Glomerular endothelial cell (primary cell): ENCODE measurements around the gene DMAP1. TPM values are rescaled to one million over a fixed set of nuclear protein-coding genes. Genes with fewer than 3 reads are reported as not detected.
A peak's percentile ranks its signal among the peaks of the same experiment; 100 is the strongest.
"Not testable (repeated sequence)": the region's sequence is repeated elsewhere in the genome, so short reads cannot be mapped to it uniquely, and the experiment has no call there.

ENCODE experiments used
- DNase-seq: peaks from one replicate; pipeline ENCODE4 v3.0.0-alpha.2; 2011; ENCODE audit warnings: low read depth, low spot score; ENCODE audit errors: extremely low read depth
- total RNA-seq: library from RNA; depleted of rRNA; stranded (reverse); fragments of >200 nt; gene quantifications from 2 replicates; pipeline ENCODE4 v1.2.3, GENCODE V29; 2015

Gene DMAP1
- 48.3 and 48.4 TPM in 2 replicates for total RNA-seq

DNA sequence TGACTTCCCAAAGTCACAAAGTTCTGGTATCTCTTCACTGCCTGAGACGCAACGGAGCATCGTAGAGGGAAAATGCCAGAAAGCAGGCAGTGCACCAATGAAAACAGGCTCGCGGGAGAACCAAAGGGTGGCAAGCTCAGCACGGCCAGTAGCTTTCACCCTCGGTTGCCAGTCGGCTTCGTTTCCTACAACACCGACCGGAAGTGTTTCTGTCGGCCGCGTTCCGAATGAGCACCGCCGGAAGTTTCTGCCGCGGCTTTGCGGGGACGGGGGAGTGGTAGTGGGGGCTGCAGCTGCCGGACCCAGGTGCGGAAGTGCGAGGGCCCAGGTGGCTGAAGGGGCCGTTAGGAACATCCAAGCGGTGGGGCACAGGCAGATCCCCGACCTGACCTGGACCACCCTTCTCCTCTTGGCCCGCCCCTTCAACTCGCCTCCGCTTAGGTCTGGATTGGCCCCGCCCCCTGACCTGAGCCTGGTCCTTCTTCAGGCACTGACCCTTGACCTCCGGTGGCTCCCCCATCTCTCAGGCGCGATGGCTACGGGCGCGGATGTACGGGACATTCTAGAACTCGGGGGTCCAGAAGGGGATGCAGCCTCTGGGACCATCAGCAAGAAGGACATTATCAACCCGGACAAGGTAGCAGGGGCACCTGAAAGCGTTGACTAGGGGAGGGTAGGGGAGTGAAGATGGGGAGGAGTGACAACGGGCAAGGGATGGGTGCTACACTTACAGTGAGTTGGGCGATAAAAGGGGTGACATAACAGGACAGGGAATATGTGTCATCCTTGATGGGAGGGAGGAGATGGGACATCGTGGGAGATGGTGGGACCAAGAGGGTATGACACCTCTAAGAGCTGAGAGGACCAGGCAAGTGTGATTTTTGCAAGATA lies at the start of gene DMAP1:
Gene DMAP1 (plus strand): TSS at position 250 of the 891 bp plus-strand sequence. CDS start 283 bp downstream, at position 533.
- DNase-seq, result peak; percentile 50

DNA sequence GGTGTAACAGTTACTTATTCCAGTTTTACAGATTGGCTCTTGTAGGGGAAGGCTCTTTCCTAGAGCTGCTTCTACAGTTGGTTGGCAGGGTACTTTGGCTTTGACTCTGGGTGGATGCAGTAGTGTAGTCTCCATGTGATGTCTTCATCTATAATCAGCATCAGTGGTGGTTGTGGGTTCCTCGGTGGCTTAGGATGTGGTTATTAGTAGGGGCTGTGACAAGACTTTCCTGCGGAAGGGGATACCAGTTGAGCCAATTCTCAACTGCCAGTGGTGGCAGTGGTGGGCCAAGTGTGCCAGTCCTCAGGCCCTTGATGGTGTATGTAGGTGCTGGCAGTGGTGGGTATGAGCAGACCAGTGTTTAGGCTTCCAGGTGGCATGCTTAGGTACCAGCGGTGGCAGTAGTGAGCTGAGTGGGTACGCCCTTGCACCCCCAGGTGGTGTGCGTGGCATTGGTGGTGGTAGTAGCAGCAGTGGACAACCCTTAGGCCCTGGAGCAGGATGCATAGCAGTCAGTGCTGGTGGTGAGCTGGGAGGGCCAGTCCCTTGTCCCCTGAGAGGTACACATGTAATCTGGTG lies 44.7 kb upstream of the DMAP1 start:
- DNase-seq, result no peak

- DNase-seq, result no peak
Measured at GRCh38 chr1:44170281-44170823, 42.9 kb upstream of the DMAP1 start.

DNA sequence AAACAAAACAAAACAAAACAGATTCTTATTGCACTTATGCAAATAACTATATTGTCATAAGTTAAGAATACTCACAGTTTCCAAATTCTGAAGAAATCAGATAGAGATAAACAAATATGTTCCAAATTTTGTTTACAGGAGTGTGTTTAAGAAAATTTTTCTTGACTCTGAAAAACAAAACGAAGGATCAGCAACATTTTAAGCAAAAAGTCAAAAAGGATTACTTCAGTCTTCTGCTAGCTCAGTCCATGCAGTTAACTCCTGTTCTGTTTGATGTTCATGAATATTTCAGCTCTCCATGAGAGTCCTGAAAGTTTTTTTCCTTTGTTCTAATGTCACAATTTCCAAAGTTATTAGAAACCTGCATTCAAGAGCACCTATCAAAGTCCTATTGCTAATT lies 38.6 kb upstream of the DMAP1 start:
- DNase-seq, result no peak

DNA sequence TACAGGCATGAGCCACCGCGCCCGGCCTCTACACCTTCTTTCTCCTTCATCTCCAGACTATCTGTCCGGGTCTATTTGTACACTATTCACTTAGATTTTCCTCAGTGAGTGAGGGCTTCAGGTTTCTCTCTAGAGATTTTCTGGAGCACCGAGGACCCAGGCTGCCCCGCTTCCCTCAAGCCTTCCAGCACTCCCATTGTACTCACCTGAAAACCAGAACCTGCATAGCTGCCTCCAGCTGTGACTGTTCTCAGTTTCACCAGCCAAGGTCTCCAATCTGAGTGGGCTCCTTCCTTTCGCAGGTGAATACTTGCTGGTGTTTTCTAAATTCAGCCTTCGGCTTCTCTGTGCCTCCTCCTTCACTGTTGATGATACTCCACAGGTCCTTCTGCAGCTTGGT lies 12.9 kb upstream of the DMAP1 start:
- DNase-seq, result no peak

- not testable (repeated sequence) for DNase-seq
Measured at GRCh38 chr1:44206545-44206944, 6.7 kb upstream of the DMAP1 start.

- DNase-seq, result no peak
Measured at GRCh38 chr1:44208226-44208625, 5.0 kb upstream of the DMAP1 start.

DNA sequence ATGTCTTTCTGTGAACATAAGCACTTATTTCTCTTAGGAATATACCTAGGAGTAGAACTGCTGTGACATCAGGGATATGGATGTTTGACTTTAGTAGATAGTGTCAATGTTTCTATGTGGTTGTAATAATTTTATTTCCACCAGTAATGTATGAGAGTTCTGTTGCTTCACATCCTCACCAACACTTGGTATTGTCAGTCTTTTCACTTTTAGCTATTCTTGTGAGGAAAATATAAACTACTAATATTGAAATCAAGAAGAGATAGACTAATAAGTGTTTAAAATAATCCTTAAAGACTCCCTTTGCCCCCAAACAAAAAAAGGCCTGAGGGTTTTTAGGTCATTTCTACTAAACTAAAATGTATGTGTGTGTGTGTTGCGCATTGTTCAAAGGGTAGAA lies 2.7 kb upstream of the DMAP1 start:
- no peak for DNase-seq

DNA sequence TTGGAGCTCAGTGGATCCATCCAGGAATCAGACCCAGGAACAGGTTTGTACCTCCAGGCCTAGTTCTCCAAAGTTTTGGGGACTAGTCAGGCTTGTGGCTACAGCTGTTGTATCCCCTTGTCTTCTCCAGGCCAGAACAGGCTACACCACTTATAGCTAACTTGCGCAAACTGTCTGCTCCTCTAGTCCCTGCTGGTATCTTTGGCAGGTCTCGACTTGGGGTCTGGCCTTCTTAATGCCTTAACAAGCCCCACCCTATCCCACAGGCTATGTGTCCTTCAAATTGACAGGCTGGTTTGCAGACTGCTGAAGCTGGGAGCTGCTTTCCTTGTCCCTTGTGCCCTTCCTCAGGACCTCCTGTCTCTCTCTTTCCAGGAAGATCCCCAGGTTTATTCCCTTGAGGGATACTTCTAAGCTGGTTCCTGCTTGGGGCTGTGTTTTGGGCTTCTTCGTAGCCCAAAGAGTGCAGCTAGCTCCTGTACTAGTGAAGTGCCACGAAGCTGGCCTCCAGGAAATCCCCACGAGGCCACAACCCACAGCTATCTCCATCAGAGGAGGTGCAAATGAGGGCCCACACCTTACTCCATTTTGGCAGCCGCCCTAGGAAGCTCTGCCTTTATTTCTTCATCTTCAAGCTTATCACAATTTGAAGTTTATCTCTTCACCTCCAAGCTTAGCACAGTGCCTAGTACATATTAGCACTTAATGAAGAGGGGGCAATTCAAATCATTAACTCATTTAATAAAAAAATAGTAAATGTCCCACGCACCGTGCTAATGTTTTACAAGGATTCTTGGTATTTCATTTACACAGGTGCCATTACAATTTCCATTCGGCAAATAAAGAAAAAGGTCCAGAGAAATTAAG lies 683 bp upstream of the DMAP1 start:
- DNase-seq, result no peak

- no peak for DNase-seq
Measured at GRCh38 chr1:44217809-44218410, 4.6 kb downstream of the DMAP1 start.

- DNase-seq, result no peak
Measured at GRCh38 chr1:44218503-44219300, 5.4 kb downstream of the DMAP1 start.

GRCh38 chr1:44219301-44219626 lies 6.0 kb downstream of the DMAP1 start:
- DNase-seq, result no peak

DNA sequence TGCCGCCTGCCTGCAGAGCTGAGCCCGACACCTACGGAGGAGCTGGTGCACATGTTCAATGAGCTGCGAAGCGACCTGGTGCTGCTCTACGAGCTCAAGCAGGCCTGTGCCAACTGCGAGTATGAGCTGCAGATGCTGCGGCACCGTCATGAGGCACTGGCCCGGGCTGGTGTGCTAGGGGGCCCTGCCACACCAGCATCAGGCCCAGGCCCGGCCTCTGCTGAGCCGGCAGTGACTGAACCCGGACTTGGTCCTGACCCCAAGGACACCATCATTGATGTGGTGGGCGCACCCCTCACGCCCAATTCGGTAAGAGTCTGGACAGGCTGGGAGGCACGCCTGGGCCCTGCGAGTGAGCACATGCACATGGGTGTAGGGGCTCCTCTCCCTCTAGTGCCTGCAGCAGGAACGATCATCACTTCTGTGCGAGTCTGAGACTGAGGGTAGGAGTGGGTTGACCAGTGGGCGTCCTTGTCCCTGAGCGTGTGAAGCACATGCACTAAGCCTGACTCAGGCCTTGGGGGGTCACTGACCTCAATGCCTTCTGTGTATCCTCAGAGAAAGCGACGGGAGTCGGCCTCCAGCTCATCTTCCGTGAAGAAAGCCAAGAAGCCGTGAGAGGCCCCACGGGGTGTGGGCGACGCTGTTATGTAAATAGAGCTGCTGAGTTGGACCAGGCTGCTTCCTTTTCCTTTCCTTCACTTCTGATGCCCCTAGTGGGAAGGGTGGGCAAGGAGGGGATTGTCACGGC lies 6.9 kb downstream of the DMAP1 start:
- DNase-seq, result no peak

DNA sequence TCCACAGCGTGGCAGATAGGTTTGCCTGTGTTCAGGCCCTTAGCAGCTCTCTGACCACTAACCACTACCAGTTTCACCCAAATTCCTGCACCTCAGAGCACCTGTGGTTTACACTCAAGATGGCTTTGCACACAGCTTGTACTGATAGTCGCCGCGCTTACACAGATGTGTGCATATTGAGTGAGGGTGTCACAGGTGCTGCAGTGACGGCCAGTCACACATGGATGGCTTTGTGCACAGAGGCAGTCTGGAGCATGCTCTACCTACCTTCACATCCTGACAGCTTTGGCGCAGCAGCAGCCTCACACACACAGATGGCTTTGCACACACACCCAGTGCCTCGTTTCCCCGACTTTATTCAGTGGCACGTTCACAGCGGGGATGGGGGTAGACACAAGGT lies 7.5 kb downstream of the DMAP1 start:
- DNase-seq, result no peak

- no peak for DNase-seq
Measured at GRCh38 chr1:44221769-44222168, 8.5 kb downstream of the DMAP1 start.

- no peak for DNase-seq
Measured at GRCh38 chr1:44222397-44223186, 9.3 kb downstream of the DMAP1 start.

GRCh38 chr1:44223187-44223610 lies 9.9 kb downstream of the DMAP1 start:
- no peak for DNase-seq

GRCh38 chr1:44225761-44226160 lies 12.5 kb downstream of the DMAP1 start:
- DNase-seq, result no peak
